Measurements from ENCODE around the gene GNAI3.

- TF ChIP-seq CTCF (tag by site-specific recombination; IDR thresholded peaks at IDR 0.05) (no peak), ZNF398 (tag by site-specific recombination; IDR thresholded peaks at IDR 0.05) (no peak), ZNF549 (tag by site-specific recombination; IDR thresholded peaks at IDR 0.05) (no peak), ZFP69B (tag by site-specific recombination; IDR thresholded peaks at IDR 0.05) (no peak), GLIS1 (tag by site-specific recombination; IDR thresholded peaks at IDR 0.05) (no peak), ZSCAN4 (tag by site-specific recombination; IDR thresholded peaks at IDR 0.05) (no peak), ZFP41 (tag by site-specific recombination; IDR thresholded peaks at IDR 0.05; ENCODE audit: borderline replicate concordance) (no peak), ZNF530 (tag by site-specific recombination; IDR thresholded peaks at IDR 0.05; ENCODE audit: low read depth) (no peak), TRIM28 (IDR thresholded peaks at IDR 0.05; ENCODE audit: borderline replicate concordance, low read length) (no peak), ZNF558 (tag by site-specific recombination; IDR thresholded peaks at IDR 0.05) (no peak)
Measured at GRCh38 chr1:109659145-109659544, 110.7 kb downstream of the GNAI3 start.
